GM18951 (cell line): ENCODE measurements around the gene CD1C.

ENCODE experiments used
- POLR2A ChIP-seq: IDR thresholded peaks from 4 replicates; pipeline ENCODE4 v1.6.1; 2011; ENCODE audit warnings: mild to moderate bottlenecking; ENCODE audit not compliant: insufficient read length, insufficient read depth; ENCODE audit errors: extremely low read depth
- in situ Hi-C: fragments of 300-500 bp; cut with MboI; formaldehyde crosslinking; loops from one replicate; pipeline ENCODE4 v1.12.0; 2022; ENCODE audit warnings: low sequenced_read_pairs, mixed read lengths, inconsistent platforms; ENCODE audit not compliant: unreplicated experiment

Gene CD1C

DNA sequence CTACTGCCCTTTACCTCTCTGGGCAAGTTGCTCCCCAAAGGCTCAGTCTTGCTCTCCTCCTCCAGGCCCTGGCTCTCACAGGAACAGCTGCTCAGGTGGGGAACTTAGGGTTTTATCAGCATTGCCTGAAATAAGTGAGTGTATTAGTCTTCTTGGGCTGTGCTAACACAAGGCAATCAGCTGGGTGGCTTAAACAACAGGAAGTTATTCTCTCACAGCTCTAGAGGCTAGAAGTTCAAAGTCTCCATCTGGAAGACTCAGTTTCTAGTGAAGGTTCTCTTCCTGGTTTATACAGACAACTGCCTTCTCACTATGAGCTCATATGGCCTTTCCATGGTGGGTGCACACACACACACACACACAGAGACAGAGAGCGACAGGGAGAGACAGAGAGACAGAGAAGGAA, 2.8 kb upstream of the CD1C start:
- in situ Hi-C loops = loop anchor here (25.0 kb wide), 1 partner anchor 775 kb away; no protein-coding TSS in a partner anchor
- TF ChIP-seq POLR2A = no peak

DNA sequence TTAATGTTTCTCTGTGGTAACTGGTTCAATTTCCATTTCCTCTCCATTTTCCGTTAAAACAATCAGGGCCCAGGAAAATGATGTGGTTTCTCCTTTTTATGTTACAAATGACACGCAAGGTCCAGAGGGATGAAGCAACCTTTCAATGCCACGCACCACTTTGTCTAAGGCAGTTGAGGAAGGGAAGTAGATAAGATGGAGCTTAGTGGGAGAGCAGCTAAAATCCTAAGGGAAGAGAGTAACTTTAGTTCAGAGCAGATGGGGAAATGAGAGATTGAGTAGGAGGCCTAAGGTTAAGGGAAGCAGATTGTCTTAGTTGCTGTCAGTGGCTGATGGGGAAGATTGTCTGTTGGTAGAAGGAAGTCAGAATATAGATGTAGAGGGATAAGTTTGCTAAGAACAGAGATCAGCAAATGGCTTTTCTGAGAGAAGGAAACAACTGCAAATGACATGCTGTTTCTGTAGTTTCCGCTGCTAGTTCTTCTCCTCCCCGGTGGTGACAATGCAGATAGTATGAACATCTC, 660 bp downstream of the CD1C start:
- TF ChIP-seq POLR2A = no peak
- in situ Hi-C loops = loop anchor here (25.0 kb wide), 1 partner anchor 772 kb away; no protein-coding TSS in a partner anchor

DNA sequence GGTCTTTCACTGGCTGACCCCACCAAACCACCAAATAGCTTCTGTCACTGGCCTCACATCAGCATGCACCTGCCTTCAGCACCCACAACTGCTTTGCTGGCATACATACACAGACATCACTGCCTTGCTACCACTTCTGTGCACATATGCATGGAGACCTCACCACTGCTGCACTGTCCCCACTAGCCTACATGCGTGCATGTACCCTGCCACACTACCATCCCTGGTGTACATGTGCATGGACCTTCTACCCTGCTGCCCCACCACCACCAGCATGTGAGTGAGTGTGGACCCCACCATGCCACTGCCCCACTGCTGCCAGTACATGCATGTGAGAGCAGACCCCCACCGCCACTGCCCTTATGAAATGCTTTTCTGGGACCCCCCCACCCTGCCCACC, 6.1 kb downstream of the CD1C start:
- no peak for TF ChIP-seq POLR2A

DNA sequence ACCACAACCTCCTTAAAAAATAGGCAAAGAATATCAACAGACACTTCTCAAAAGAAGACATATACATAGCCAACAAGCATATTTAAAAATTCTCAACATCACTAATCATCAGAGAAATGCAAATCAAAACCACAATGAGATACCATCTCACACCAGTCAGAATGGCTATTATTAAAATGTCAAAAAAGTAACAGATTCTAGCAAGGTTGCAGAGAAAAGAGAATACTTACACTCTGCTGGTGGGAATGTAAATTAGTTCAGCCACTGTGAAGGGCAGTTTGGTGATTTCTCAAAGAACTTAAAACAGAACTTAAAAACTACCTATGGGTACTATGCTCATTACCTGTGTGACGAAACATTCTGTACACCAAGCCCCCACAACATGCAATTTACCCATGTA, 20.9 kb downstream of the CD1C start:
- in situ Hi-C loops = no loop called here
- TF ChIP-seq POLR2A = no peak

More for the DNA sequence above, 6.1 kb downstream of the CD1C start:
- in situ Hi-C loops = loop anchor here (25.0 kb wide), 1 partner anchor 767 kb away; no protein-coding TSS in a partner anchor

DNA sequence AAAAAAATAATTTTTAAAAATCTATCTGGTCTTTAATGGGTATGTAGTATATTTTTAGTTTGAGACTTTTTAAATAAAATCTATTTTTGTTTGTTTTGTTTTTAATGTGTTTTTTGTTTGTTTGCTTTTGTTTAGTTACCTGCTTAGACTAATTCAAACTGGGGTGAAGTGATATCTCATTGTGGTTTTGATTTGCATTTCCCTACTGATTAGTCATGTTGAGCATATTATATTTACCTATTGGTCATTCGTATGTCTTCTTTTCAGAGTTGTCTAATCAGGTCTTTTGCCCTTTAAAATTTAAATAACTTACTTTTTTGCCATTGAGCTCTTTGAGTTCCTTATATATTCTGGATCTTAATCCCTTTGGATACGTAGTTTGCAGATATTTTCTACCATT, 21.3 kb downstream of the CD1C start:
- no peak for TF ChIP-seq POLR2A
- in situ Hi-C loops = no loop called here

DNA sequence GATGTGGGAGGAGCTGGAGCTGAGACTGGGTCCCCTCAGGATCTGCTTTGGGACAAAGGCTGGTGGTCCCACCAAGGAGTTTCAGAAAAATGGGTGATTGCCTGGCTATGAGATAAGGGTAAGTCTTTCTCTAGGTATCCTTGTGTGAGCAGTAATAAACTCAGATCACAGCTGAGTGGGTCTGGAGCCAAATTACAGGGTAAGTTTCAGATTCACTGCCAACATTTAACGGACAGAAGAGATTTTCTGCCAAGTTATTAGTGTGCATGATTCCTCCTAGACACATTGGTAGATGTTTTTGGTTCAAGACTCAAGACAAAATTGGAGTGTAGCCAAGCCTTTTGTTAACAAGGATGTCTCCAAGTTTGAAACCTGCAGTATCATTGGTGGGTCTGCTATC, 34.1 kb downstream of the CD1C start:
- no peak for TF ChIP-seq POLR2A
- in situ Hi-C loops = no loop called here

DNA sequence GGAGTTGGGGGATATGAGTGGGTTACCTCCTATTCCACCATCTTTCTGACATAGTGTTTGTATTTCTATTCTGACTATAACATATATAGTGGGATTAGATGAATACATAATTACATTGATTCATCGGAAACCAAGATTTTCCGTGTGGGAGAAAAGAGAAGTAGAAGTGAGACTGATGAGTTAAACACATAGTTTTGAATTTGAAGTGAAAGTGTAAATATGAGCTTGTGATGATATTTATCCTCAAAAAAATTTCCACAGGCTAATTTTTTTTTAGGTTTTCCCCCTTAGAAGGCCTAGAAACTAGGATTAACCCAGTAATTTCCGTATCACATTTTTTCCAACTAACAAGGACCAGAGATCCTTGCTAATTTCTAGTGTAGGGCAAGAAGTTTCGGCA, 34.7 kb downstream of the CD1C start:
- in situ Hi-C loops = no loop called here

DNA sequence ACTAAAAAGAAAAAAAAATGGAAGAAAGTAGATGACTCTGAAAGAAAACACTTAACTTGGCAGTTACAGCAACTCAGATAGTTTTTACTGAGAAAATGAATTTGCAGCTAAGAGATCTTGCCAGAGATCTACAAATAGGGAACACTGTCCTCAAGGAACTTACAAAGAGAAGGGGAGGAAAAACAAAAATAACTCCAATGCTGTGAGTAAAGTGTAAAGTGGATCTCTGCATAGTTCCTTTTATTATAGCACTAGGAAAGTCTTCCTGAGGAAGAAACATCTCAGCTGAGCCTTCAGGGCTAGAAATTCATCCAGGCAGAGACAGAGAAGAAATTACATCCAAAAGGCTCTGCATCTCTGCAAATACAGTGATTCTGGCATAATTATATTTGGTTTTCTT, 37.8 kb downstream of the CD1C start:
- TF ChIP-seq POLR2A = no peak
- in situ Hi-C loops = no loop called here

More for the DNA sequence above, 34.7 kb downstream of the CD1C start:
- TF ChIP-seq POLR2A = no peak

DNA sequence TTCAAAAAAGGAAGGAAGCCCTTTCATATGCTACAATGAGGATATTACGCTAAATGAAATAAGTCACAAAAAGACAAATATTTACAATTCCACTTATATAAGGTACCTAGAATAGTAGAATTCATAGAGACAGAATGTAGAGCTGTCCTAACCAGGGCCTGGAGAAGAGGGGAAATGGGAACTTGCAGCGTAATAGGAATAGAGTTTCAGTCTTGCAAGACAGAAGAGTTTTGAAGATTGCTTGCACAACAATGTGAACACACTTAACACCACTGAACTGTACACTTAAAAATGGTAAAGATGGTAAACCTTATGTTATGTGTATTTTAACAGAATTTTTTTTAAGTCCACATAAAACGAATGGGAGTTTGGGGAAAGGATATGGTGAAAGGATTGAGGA, 38.7 kb downstream of the CD1C start:
- no peak for TF ChIP-seq POLR2A
- in situ Hi-C loops = no loop called here

DNA sequence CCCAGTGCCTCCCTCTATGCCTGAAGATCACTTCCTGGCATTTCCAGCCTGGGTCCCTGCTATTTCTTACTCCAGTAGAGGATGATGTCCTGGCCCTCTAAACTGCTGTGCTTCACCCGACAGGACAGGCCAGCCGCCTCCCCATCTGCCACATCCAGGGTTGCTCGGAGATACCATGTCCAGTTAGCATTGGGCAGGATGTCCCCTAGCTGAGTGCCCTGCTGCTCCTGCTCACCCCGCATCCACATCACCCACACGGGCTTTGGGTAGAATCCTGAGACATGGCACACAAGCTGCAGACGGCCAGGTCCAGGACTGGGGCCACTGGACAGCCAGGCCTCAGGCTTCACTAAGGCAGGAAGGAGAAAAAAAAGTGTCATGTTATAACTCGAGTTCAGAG, 39.6 kb downstream of the CD1C start:
- in situ Hi-C loops = no loop called here

DNA sequence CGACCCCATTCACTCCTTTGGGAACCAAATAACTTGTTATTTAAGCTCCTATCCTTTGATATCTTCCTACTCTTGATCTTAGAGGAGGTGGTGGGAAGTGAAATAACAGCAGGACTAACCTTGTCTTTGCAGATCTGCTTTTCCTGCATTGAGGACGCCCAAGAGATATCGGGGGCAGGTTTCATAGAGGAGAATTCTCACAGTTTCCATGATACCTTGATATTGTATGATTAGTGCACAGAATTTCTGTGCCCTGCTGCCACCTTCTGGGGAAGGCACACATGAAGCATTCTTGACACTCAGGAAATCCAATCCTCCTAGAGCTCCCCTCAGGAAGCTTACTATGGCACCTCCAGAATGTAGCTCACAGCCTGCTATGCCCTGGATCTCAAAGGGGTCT, 40.0 kb downstream of the CD1C start:
- in situ Hi-C loops = no loop called here
- TF ChIP-seq POLR2A = no peak

More for the DNA sequence above, 39.6 kb downstream of the CD1C start:
- TF ChIP-seq POLR2A = no peak

DNA sequence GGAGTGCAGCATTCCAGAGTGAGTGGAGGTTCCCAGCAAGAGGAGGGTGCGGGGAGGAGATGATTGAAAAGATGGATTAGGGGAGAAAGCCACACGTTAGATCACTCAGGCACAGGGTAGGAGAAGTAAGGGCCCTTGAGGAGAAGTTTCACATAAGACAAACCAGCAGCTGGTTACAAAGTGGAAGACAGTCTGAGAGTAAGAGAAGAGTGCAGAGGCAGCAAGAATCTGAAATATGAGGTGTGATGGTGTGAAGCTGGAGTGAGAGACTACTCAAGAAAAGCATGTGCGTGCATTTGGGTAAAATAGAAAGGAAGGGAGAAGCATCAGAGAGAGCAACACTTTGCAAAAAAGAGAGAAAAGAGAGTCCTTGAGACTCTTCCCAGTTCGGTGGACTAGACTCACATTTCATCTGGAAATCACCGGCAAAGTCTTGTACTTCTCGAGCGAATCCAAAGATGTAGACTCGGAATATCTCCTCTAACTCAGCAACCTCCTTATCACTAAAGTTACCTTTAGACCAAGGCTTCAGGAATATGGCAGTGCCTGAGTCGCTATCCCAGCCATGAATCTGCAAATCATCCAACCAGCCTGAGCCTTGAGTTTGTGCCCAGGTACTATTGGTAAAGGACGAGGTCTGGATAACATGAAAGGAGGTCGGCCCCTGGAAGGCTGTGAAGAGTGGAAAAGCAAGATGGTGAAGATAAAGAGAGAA, 40.8 kb downstream of the CD1C start:
- in situ Hi-C loops = no loop called here

DNA sequence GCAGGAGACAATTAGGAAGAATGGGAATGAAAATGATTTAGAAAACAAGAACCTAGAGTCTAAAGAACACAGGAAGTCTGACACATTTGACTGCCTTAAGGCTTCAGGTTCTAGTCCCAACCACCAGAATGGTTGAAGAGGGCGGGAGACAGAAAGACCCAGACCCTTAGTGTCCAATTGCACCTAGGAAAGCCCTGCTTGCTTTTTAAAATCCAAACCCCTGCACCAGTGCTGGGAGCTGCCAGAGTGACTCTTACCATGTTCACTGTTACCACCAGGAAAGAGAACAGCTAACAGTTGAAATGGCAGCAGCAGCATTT, 41.3 kb downstream of the CD1C start:
- TF ChIP-seq POLR2A = no peak
- in situ Hi-C loops = no loop called here

More for the DNA sequence above, 40.8 kb downstream of the CD1C start:
- TF ChIP-seq POLR2A = no peak

DNA sequence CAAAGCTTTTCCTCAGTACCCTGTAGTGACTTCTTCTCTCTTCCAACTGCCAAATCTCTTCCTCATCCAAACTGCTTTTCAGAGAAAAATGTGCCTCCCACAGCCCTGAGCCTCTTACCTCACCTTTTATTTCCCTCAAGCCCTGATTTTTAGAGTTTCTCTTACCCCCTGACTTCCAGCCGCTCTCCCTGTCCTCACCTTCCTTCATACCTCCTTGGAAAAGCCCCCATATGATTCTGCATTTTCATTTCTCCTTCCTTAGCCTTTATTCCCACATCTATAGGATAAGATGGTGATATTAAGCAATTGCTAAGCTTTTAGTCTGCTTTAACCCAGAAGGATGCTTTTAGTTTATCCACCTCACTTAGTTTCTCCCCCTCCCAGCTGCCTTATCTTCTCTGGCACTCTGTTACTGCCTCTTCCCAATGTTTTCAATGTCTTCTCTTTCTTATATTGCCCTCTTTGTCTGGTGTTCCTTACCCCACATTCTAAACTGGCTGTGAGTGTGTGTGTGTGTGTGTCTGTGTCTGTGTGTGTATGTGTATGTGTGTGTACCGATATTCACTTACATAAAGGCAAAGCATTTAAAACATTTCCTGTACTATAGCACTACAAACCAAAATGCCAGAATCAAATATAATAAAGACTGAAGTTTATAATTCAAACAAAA, 41.9 kb downstream of the CD1C start, which contains the start of gene CD1B:
TSS of gene CD1B (minus strand) at position 51 of the 670 bp plus-strand sequence. CDS start 108 bp downstream, outside the sequence.
- no peak for TF ChIP-seq POLR2A
- in situ Hi-C loops = no loop called here
